Tibial nerve (tissue), 4 donors: Measurements from ENCODE around the gene PPIL4. TPM values are rescaled to one million over a fixed set of nuclear protein-coding genes. Genes with fewer than 3 reads are reported as not detected.

Experiments
- DNase-seq, 2 donors: peaks; one replicate each; pipeline ENCODE4 v3.0.0-alpha.2; 2019; ENCODE audit warnings: low spot score in 2 of 2
- H3K27ac ChIP-seq, 4 donors: fragments of 200-600 bp; sonication (generic) in 3 of 4; one replicate each; pipeline ENCODE4 v1.5.1; 2017 to 2019; ENCODE audit warnings: mild to moderate bottlenecking in 1 of 4
- H3K27me3 ChIP-seq, 2 donors: fragments of 200-600 bp; sonication (generic) in 1 of 2; one replicate each; pipeline versions ENCODE4 v1.5.1 to v1.6.0; 2017 to 2019
- H3K36me3 ChIP-seq, 3 donors: fragments of 200-600 bp; sonication (generic); one replicate each; pipeline ENCODE4 v1.5.1; 2018 to 2019
- H3K4me1 ChIP-seq, 4 donors: fragments of 200-600 bp; sonication (generic) in 3 of 4; one replicate each; pipeline ENCODE4 v1.5.1; 2017 to 2019
- H3K4me3 ChIP-seq, 4 donors: fragments of 200-600 bp; sonication (generic) in 3 of 4; one replicate each; pipeline ENCODE4 v1.5.1; 2017 to 2019; ENCODE audit warnings: mild to moderate bottlenecking in 1 of 4, moderate library complexity in 1 of 4
- H3K9me3 ChIP-seq, 4 donors: fragments of 200-600 bp; sonication (generic) in 3 of 4; one replicate each; pipeline ENCODE4 v1.5.1; 2017 to 2019
- EP300 ChIP-seq, 2 donors: sonication (generic); formaldehyde crosslinking; IDR thresholded peaks; one replicate each; pipeline ENCODE4 v1.6.1; 2017; ENCODE audit warnings: antibody characterized with exemption in 2 of 2, mild to moderate bottlenecking in 1 of 2
- POLR2A ChIP-seq, 2 donors: fragments of 450-650 bp; IDR thresholded peaks; one replicate each; pipeline ENCODE4 v1.6.1; 2017; ENCODE audit warnings: antibody characterized with exemption in 2 of 2, mild to moderate bottlenecking in 2 of 2, moderate library complexity in 2 of 2
- WGBS, 2 donors: methylation state at CpG; one replicate each; pipeline ENCODE4 v1.1.5; 2018; 5-methylcytosine and 5-hydroxymethylcytosine counted together
- total RNA-seq, 4 donors: library from RNA; depleted of rRNA; stranded (reverse); fragments of >200 nt; gene quantifications; one replicate each; pipeline ENCODE4 v1.1.0, GENCODE V29; 2016
- TF ChIP-seq, protein P1 (sequence below), 5 experiments: fragments of 200-600 bp in 3 of 5; fragments of 450-650 bp in 2 of 5; sonication (generic) in 3 of 5; IDR thresholded peaks; one replicate each; pipeline ENCODE4 v1.5.1; 2016 to 2019; ENCODE audit warnings: antibody characterized with exemption in 5 of 5, mild to moderate bottlenecking in 3 of 5, moderate library complexity in 2 of 5

Gene PPIL4
- total RNA-seq, 4 donors from 2014 or later = 25.8 to 41.0 (median 31.5) TPM

DNA sequence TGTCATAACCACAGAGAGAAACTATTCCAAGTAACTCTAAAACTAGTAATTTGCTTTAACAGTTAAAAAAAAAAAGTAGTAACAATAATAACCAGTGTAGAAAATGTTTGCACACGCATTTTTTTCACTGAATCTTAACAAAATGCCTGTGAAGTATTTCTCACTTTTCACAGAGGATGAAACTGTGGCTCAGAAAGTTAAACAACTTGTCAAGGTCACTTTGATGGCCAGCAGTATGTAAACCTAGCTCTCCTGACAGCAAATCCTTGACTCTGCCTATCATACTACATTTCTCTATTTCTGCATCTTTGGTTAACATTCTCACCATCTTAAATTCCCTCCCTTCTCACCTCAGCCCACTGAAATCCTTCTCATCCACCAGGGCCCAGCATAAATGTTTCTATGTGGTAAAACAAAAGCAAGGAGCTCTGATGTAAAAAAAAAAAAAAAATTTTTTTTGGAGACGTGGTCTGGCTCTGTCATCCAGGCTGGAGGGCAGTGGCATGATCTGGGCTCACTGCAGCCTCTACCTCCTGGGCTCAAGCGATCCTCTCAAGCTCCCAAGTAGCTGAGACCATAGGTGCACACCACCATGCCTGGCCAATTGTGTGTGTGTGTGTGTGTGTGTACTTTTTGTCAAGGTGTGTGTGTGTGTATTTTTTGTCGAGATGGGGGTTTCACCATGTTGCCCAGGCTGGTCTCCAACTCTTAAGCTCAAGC lies 34.9 kb downstream of the PPIL4 start:
- WGBS, 2 donors = 85 to 86% methylated on average over 4 of the region's 4 CpGs
- H3K36me3 ChIP-seq = peaks cover 0 to 42% (median 0%) of the 10 kb centered on the region in 3 donors

DNA sequence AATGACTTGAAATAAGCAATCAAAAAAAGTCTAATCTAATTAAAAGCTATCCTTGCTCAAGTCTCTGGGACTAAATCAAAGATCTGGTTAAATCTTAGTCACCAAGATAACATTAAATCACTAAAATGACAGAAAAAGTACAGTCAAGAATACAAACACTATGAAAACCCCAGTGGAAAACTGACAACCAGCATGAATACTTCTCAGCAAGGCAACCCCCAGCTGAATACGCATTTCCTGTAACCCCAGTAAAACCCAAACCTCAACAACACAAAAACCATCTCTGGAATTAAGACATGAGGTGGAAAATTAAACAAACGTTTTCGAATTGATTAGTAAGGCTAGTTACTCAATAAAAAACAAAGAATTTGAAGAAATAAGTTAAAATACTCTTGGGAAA lies 37.4 kb downstream of the PPIL4 start:
- Histone ChIP-seq H3K4me1 (no peaks in the 10 kb centered on the region), H3K27me3 (no peaks in the 10 kb centered on the region), H3K36me3 (peaks cover 0 to 58% (median 0%) of the 10 kb centered on the region in 3 donors), H3K9me3 (no peaks in the 10 kb centered on the region), H3K27ac (no peak overlapping the region), H3K4me3 (no peak overlapping the region)
- 64 to 66% methylated on average over 3 of the region's 3 CpGs for whole genome bisulfite sequencing, 2 donors
- no peak for TF ChIP-seq POLR2A (IDR thresholded peaks at IDR 0.05)
- TF ChIP-seq EP300 (IDR thresholded peaks at IDR 0.05) = no peak
- TF ChIP-seq, protein P1, sequence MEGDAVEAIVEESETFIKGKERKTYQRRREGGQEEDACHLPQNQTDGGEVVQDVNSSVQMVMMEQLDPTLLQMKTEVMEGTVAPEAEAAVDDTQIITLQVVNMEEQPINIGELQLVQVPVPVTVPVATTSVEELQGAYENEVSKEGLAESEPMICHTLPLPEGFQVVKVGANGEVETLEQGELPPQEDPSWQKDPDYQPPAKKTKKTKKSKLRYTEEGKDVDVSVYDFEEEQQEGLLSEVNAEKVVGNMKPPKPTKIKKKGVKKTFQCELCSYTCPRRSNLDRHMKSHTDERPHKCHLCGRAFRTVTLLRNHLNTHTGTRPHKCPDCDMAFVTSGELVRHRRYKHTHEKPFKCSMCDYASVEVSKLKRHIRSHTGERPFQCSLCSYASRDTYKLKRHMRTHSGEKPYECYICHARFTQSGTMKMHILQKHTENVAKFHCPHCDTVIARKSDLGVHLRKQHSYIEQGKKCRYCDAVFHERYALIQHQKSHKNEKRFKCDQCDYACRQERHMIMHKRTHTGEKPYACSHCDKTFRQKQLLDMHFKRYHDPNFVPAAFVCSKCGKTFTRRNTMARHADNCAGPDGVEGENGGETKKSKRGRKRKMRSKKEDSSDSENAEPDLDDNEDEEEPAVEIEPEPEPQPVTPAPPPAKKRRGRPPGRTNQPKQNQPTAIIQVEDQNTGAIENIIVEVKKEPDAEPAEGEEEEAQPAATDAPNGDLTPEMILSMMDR (IDR thresholded peaks at IDR 0.05) = no peak
- DNase-seq = no peak

More for the DNA sequence above, 34.9 kb downstream of the PPIL4 start:
- H3K4me3 ChIP-seq = no peak overlapping the region
- no peaks in the 10 kb centered on the region for H3K9me3 ChIP-seq
- no peak for TF ChIP-seq POLR2A (IDR thresholded peaks at IDR 0.05)
- no peak for TF ChIP-seq EP300 (IDR thresholded peaks at IDR 0.05)
- TF ChIP-seq, protein P1 (IDR thresholded peaks at IDR 0.05) = no peak
- no peaks in the 10 kb centered on the region for H3K4me1 ChIP-seq
- H3K27me3 ChIP-seq = no peaks in the 10 kb centered on the region
- H3K27ac ChIP-seq = no peak overlapping the region
- no peak for DNase-seq

DNA sequence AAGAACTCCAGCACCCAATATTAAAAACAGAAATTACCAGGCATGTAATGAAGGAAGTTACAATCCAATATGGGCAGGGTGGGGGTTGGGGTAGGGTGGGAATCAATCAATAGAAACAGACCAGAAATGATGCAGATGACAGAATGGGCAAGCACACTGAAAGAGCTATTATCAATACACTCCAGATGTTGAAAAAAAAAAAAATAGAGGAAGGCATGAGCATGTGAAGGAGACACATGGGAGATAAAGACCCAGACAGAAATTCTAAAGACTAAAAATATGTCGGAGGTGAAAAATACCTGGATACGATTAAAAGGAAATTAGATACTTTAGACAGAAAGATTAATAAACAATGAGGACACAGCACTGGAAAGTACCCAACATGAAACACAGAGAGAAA lies 42.0 kb downstream of the PPIL4 start:
- Histone ChIP-seq H3K27me3 (no peaks in the 10 kb centered on the region), H3K4me3 (no peak overlapping the region), H3K27ac (no peak overlapping the region), H3K9me3 (no peaks in the 10 kb centered on the region), H3K4me1 (peaks cover 0 to 4% (median 0%) of the 10 kb centered on the region in 4 donors), H3K36me3 (peaks cover 0 to 43% (median 0%) of the 10 kb centered on the region in 3 donors)
- 79 to 94% methylated on average over 2 of the region's 2 CpGs for WGBS, 2 donors
- TF ChIP-seq POLR2A (IDR thresholded peaks at IDR 0.05) (no peak), EP300 (IDR thresholded peaks at IDR 0.05) (no peak)
- TF ChIP-seq, protein P1 (IDR thresholded peaks at IDR 0.05) = no peak
- no peak for DNase-seq

DNA sequence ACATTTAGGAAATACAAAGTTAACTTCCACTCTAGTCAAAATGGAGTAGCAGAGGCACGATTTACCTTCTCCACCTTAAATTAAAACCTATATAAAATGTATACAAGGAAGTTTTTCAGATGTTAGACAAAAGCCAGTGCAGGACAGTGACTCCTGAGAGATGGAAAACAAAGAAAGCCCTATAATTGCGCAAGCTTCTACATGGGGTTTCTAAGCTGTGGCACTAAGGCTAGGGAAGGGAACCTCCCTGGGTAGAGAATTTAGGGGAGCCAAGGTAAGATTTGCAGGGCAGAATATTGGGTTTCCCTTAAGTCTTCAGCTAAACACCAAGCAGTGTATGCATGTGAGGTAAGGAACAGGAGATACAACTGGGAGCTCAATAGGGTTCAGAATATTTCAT lies 42.6 kb downstream of the PPIL4 start:
- Histone ChIP-seq H3K27ac (no peak overlapping the region), H3K4me3 (no peak overlapping the region), H3K27me3 (no peaks in the 10 kb centered on the region), H3K36me3 (peaks cover 0 to 43% (median 0%) of the 10 kb centered on the region in 3 donors), H3K4me1 (peaks cover 0 to 5% (median 0%) of the 10 kb centered on the region in 4 donors), H3K9me3 (no peaks in the 10 kb centered on the region)
- WGBS, 2 donors = 90 to 91% methylated on average over 2 of the region's 2 CpGs
- no peak for DNase-seq
- TF ChIP-seq, protein P1 (IDR thresholded peaks at IDR 0.05) = no peak
- TF ChIP-seq POLR2A (IDR thresholded peaks at IDR 0.05) (no peak), EP300 (IDR thresholded peaks at IDR 0.05) (no peak)

DNA sequence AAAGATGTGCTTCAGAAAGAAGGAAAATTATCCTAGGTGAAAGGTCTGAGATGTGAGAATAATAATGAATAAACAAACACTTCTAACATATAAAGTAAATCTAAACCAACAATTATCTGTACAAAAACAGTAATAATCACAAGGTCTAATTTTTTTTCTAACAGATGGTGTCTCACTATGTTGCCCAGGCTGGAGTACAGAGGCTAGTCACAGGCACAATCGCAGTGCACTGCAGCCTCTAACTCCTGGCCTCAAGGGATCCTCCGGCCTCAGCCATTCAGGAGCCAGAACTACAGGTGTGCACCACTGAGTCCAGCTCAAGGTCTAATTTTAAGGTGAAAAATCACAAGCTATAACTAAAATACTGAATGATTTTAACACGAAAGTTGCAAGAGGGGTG lies 44.1 kb downstream of the PPIL4 start:
- TF ChIP-seq EP300 (IDR thresholded peaks at IDR 0.05) = no peak
- TF ChIP-seq POLR2A (IDR thresholded peaks at IDR 0.05) = no peak
- TF ChIP-seq, protein P1 (IDR thresholded peaks at IDR 0.05) = no peak
- no peak for DNase-seq
- H3K36me3 ChIP-seq = peaks cover 0 to 43% (median 0%) of the 10 kb centered on the region in 3 donors
- H3K27ac ChIP-seq = no peak overlapping the region
- H3K4me1 ChIP-seq = peaks cover 0 to 5% (median 0%) of the 10 kb centered on the region in 4 donors
- no peak overlapping the region for H3K4me3 ChIP-seq
- 95% methylated on average over 3 of the region's 3 CpGs for whole genome bisulfite sequencing, 2 donors
- H3K9me3 ChIP-seq = no peaks in the 10 kb centered on the region
- H3K27me3 ChIP-seq = no peaks in the 10 kb centered on the region
